K562 (cell line): ENCODE measurements around the gene VILL. TPM values are rescaled to one million over a fixed set of nuclear protein-coding genes. Genes with fewer than 3 reads are reported as not detected.
A peak's percentile ranks its signal among the peaks of the same experiment; 100 is the strongest.

Experiments used
- BRF1 ChIP-seq: IDR thresholded peaks from 3 replicates; pipeline ENCODE4 v1.6.1; 2011; ENCODE audit warnings: borderline replicate concordance, mild to moderate bottlenecking; ENCODE audit not compliant: insufficient read length; ENCODE audit errors: extremely low read depth
- CBFA2T2 ChIP-seq: fragments of 450-650 bp; conservative IDR thresholded peaks from 2 replicates; pipeline ENCODE4 v1.6.1; 2017; ENCODE audit warnings: mild to moderate bottlenecking
- CCNT2 ChIP-seq: IDR thresholded peaks from 2 replicates; pipeline ENCODE4 v1.6.1; 2011; ENCODE audit warnings: borderline replicate concordance, low read depth, mild to moderate bottlenecking, moderate library complexity, mixed read lengths, low read length; ENCODE audit not compliant: insufficient read length; ENCODE audit errors: extremely low read depth
- DEAF1 ChIP-seq: fragments of 450-650 bp; formaldehyde crosslinking; IDR thresholded peaks from 2 replicates; pipeline ENCODE4 v1.4.0; 2020; ENCODE audit warnings: mild to moderate bottlenecking, moderate library complexity
- EP300 ChIP-seq: IDR thresholded peaks from 2 replicates; pipeline ENCODE4 v1.6.1; 2012; ENCODE audit warnings: low read length, improper control_type of control experiment
- ILF3 ChIP-seq: fragments of 450-650 bp; IDR thresholded peaks from 2 replicates; pipeline ENCODE4 v1.6.1; 2018; ENCODE audit warnings: antibody characterized with exemption, mild to moderate bottlenecking, moderate library complexity, borderline replicate concordance
- KDM1A ChIP-seq, 2 experiments: fragments of 450-650 bp; IDR thresholded peaks; 2 replicates each; pipeline ENCODE4 v1.6.1; 2016; ENCODE audit warnings: mild to moderate bottlenecking in 2 of 2
- MAFK ChIP-seq: IDR thresholded peaks from 2 replicates; pipeline ENCODE4 v1.6.1; 2011; ENCODE audit warnings: low read length, improper control_type of control experiment
- PML ChIP-seq: IDR thresholded peaks from 2 replicates; pipeline ENCODE4 v1.6.1; 2012; ENCODE audit warnings: low read length, inconsistent platforms
- RCOR1 ChIP-seq, 2 experiments: IDR thresholded peaks; 2 replicates each; pipeline ENCODE4 v1.6.1; 2012; ENCODE audit warnings: low read depth in 2 of 2, low read length in 2 of 2, borderline replicate concordance in 1 of 2, improper control_type of control experiment in 1 of 2
- U2AF2 ChIP-seq: fragments of 200-400 bp; formaldehyde crosslinking; optimal IDR thresholded peaks from 2 replicates; pipeline ENCODE3; 2017; ENCODE audit warnings: low read depth, mild to moderate bottlenecking, low read length
- ZNF318 ChIP-seq, 2 experiments: fragments of 450-650 bp; IDR thresholded peaks; 2 replicates each; pipeline ENCODE4 v1.6.1; 2016; ENCODE audit warnings: mild to moderate bottlenecking in 2 of 2, borderline replicate concordance in 1 of 2, low read depth in 1 of 2, moderate library complexity in 1 of 2
- ZNF507 ChIP-seq: conservative IDR thresholded peaks from 2 replicates; pipeline ENCODE4 v1.6.1; 2017; ENCODE audit warnings: missing genetic modification characterization, missing compliant biosample characterization
- ZNF764 ChIP-seq: fragments of 250-450 bp; sonication (Bioruptor Pico); IDR thresholded peaks from 2 replicates; pipeline ENCODE4 v1.4.0; 2020; ENCODE audit warnings: low read depth, mild to moderate bottlenecking, moderate library complexity
- ZNF766 ChIP-seq: fragments of 200-800 bp; sonication (Bioruptor generic); conservative IDR thresholded peaks from 2 replicates; pipeline ENCODE4 v1.6.1; 2016; ENCODE audit warnings: missing genetic modification characterization, missing compliant biosample characterization
- ZNF830 ChIP-seq: fragments of 250-450 bp; sonication (Bioruptor Pico); IDR thresholded peaks from 2 replicates; pipeline ENCODE4 v1.5.0; 2021; ENCODE audit warnings: mild to moderate bottlenecking
- polyA plus RNA-seq, 8 experiments: library from polyadenylated mRNA; depleted of rRNA in 4 of 8; stranded (reverse) in 5 of 8; unstranded in 3 of 8; fragments of >200 nt; fragmentation: Nextera tagmentation in 2 of 8; fragmentation: Illumina TruSeq in 1 of 8; extraction: Ambion mirVana in 2 of 8; extraction: Trizol in 1 of 8; gene quantifications; 2 replicates each; pipeline versions ENCODE4 v1.2.1 to v1.2.3, GENCODE V29; 2011 to 2014; ENCODE audit warnings: inconsistent platforms in 1 of 8, missing spikeins in 1 of 8
- total RNA-seq, 7 experiments: library from RNA; depleted of rRNA in 6 of 7; stranded (reverse); fragments of >200 nt in 6 of 7; fragmentation: Illumina TruSeq in 2 of 7; extraction: Trizol in 2 of 7; gene quantifications; 2 replicates each; pipeline versions ENCODE4 v1.2.1 to v1.2.3, GENCODE V29; 2011 to 2021; ENCODE audit warnings: low replicate concordance in 1 of 7

Gene VILL
- total and polyA plus RNA-seq, 9 of the 15 experiments (the other 6 are each of a cell fraction or from before 2014, with no cell fraction given): 0.11 to 16.0 (median 8.8) TPM

- TF ChIP-seq CBFA2T2 (no peak), ZNF830 (CRISPR knock-in tag) (no peak), ZNF764 (no peak), MAFK (0 out of 2 replicates have a peak, but pooled peaks have one; percentile 12), RCOR1 (IDR thresholded peaks at IDR 0.05; ENCODE audit: borderline replicate concordance in 1 of 2, low read depth in 2 of 2, low read length in 2 of 2) (peak in 1 of 2 experiments; percentile 37; a peak in 1 of 4 replicates), ZNF766 (CRISPR knock-in tag) (no peak), DEAF1 (peak; percentile 88), U2AF2 (no peak), PML (no peak), ZNF507 (tag) (no peak), KDM1A (IDR thresholded peaks at IDR 0.05) (no peak), EP300 (peak; percentile 44; the same call in 1 of the 2 replicates), CCNT2 (no peak), BRF1 (no peak), ZNF318 (IDR thresholded peaks at IDR 0.05; ENCODE audit: borderline replicate concordance in 1 of 2, low read depth in 1 of 2) (no peak), ILF3 (no peak)
These were observed 16.2 kb upstream of the VILL start (continued) for GRCh38 chr3:37974121-37975083.
